H1 (cell line): ENCODE results near the gene FAM72A. TPM values are rescaled to one million over a fixed set of nuclear protein-coding genes. Genes with fewer than 3 reads are reported as not detected.
"Not testable (repeated sequence)": the region's sequence is repeated elsewhere in the genome, so short reads cannot be mapped to it uniquely, and the experiment has no call there.

Experiments used
- CTCF ChIA-PET: fragments of 300-600 bp; sonication (Branson Sonifier 250); formaldehyde crosslinking; loops from one replicate; lab custom pipeline; 2021; ENCODE audit not compliant: partially characterized antibody; lab: Charles Lee
- POLR2A ChIA-PET: fragments of 300-600 bp; sonication (Branson Sonifier 250); formaldehyde crosslinking; loops from one replicate; lab custom pipeline; 2021; ENCODE audit warnings: inconsistent platforms; ENCODE audit not compliant: partially characterized antibody; lab: Charles Lee
- DNase-seq, 2 experiments: peaks; one replicate each; pipeline versions ENCODE4 v3.0.0 to v3.0.0-alpha.2; 2010 to 2022; ENCODE audit warnings: low spot score in 2 of 2, low read depth in 1 of 2, mixed read lengths in 1 of 2
- FAIRE-seq: peaks from 2 replicates; lab custom pipeline; 2011; peaks lifted over from hg19 to GRCh38; lab: Jason Lieb, UNC
- H2AFZ ChIP-seq: 2 replicates; pipeline ENCODE4 v1.8.1; 2012; ENCODE audit warnings: low read length, inconsistent platforms
- H2AK5ac ChIP-seq: 2 replicates; pipeline ENCODE4 v1.6.1; 2013; ENCODE audit warnings: low read depth, low read length
- H2BK120ac ChIP-seq: replicated peaks from 2 replicates; pipeline ENCODE3; 2013; ENCODE audit warnings: low read depth, low read length, inconsistent platforms
- H2BK12ac ChIP-seq: 2 replicates; pipeline ENCODE4 v1.6.1; 2013; ENCODE audit warnings: low read depth, low read length
- H2BK15ac ChIP-seq: 2 replicates; pipeline ENCODE4 v1.6.1; 2013; ENCODE audit warnings: low read length
- H2BK20ac ChIP-seq: 2 replicates; pipeline ENCODE4 v1.6.1; 2013; ENCODE audit warnings: low read length
- H2BK5ac ChIP-seq: 2 replicates; pipeline ENCODE4 v1.6.1; 2013; ENCODE audit warnings: low read depth, low read length
- H3K14ac ChIP-seq: 2 replicates; pipeline ENCODE4 v1.6.1; 2013; ENCODE audit warnings: inconsistent platforms; ENCODE audit not compliant: insufficient read length
- H3K18ac ChIP-seq: 2 replicates; pipeline ENCODE4 v1.6.1; 2013; ENCODE audit warnings: low read length; ENCODE audit errors: extremely low read depth
- H3K23ac ChIP-seq: 2 replicates; pipeline ENCODE4 v1.6.1; 2013; ENCODE audit warnings: inconsistent platforms; ENCODE audit not compliant: insufficient read length
- H3K23me2 ChIP-seq: 2 replicates; pipeline ENCODE4 v1.6.1; 2013; ENCODE audit warnings: low read depth, low read length
- H3K27ac ChIP-seq: 2 replicates; pipeline ENCODE4 v1.6.1; 2011; ENCODE audit warnings: low read depth, low read length, inconsistent platforms
- H3K27me3 ChIP-seq, 4 experiments: replicated peaks in 1 of 4; 1 replicate in 1 of 4; 2 replicates in 3 of 4; pipeline versions ENCODE4 v1.6.1 to v1.8.1; 2011 to 2013; ENCODE audit warnings: low read length in 3 of 4, mild to moderate bottlenecking in 3 of 4, inconsistent platforms in 2 of 4, mixed read lengths in 2 of 4, moderate library complexity in 1 of 4; ENCODE audit not compliant: control insufficient read depth in 3 of 4, insufficient read depth in 3 of 4; ENCODE audit errors: extremely low read depth in 1 of 4
- H3K36me3 ChIP-seq, 4 experiments: 2 replicates each; pipeline versions ENCODE4 v1.6.1 to v1.8.1; 2011 to 2013; ENCODE audit warnings: mild to moderate bottlenecking in 4 of 4, low read length in 3 of 4, moderate library complexity in 2 of 4, control low read depth in 1 of 4, inconsistent platforms in 1 of 4; ENCODE audit not compliant: insufficient read depth in 4 of 4, control insufficient read depth in 2 of 4
- H3K4ac ChIP-seq: replicated peaks from 2 replicates; pipeline ENCODE3; 2013; ENCODE audit warnings: low read length, low read depth, mixed read lengths, inconsistent platforms; ENCODE audit not compliant: insufficient read length
- H3K4me1 ChIP-seq, 4 experiments: replicated peaks in 1 of 4; 1 replicate in 1 of 4; 2 replicates in 3 of 4; pipeline versions ENCODE4 v1.6.1 to v1.8.1; 2011 to 2013; ENCODE audit warnings: low read length in 3 of 4, inconsistent platforms in 2 of 4, mixed read lengths in 1 of 4; ENCODE audit not compliant: insufficient read depth in 4 of 4, control insufficient read depth in 3 of 4
- H3K4me2 ChIP-seq, 2 experiments: 2 replicates each; pipeline versions ENCODE4 v1.6.1 to v1.8.1; 2011 to 2013; ENCODE audit warnings: low read depth in 2 of 2, low read length in 2 of 2, control low read depth in 1 of 2, inconsistent platforms in 1 of 2, mild to moderate bottlenecking in 1 of 2; ENCODE audit not compliant: insufficient read depth in 1 of 2
- H3K4me3 ChIP-seq, 4 experiments: fragments of 200-600, 300-600 bp in 1 of 4; sonication (generic), shearing (Covaris generic), sonication (Bioruptor Twin) in 1 of 4; 2 replicates each; pipeline versions ENCODE4 v1.5.1 to v1.8.1; 2011 to 2016; ENCODE audit warnings: low read length in 4 of 4, low read depth in 3 of 4, control low read depth in 2 of 4, inconsistent platforms in 2 of 4, mild to moderate bottlenecking in 2 of 4, mixed read lengths in 1 of 4, moderate library complexity in 1 of 4; ENCODE audit not compliant: insufficient read depth in 2 of 4; ENCODE audit errors: extremely low read depth in 1 of 4
- H3K56ac ChIP-seq: replicated peaks from 2 replicates; pipeline ENCODE3; 2013; ENCODE audit warnings: low read depth, mild to moderate bottlenecking, mixed read lengths, low read length, inconsistent platforms; ENCODE audit not compliant: insufficient read length
- H3K79me1 ChIP-seq: 2 replicates; pipeline ENCODE4 v1.6.1; 2013; ENCODE audit warnings: low read depth, low read length, control low read depth
- H3K79me2 ChIP-seq, 2 experiments: 2 replicates each; pipeline versions ENCODE4 v1.6.1 to v1.8.1; 2012 to 2013; ENCODE audit warnings: low read length in 2 of 2, mild to moderate bottlenecking in 2 of 2, inconsistent platforms in 1 of 2; ENCODE audit not compliant: insufficient read depth in 2 of 2, control insufficient read depth in 1 of 2
- H3K9ac ChIP-seq, 4 experiments: replicated peaks in 1 of 4; 1 replicate in 1 of 4; 2 replicates in 3 of 4; pipeline versions ENCODE4 v1.6.1 to v1.8.1; 2011 to 2013; ENCODE audit warnings: low read depth in 3 of 4, low read length in 3 of 4, control low read depth in 2 of 4, mild to moderate bottlenecking in 2 of 4, moderate library complexity in 2 of 4, inconsistent platforms in 1 of 4; ENCODE audit errors: extremely low read depth in 1 of 4
- H3K9me3 ChIP-seq, 2 experiments: 2 replicates each; pipeline versions ENCODE4 v1.6.1 to v1.8.1; 2012 to 2013; ENCODE audit warnings: mild to moderate bottlenecking in 2 of 2, moderate library complexity in 2 of 2, control low read depth in 1 of 2, inconsistent platforms in 1 of 2, low read depth in 1 of 2, low read length in 1 of 2, mixed read lengths in 1 of 2; ENCODE audit not compliant: insufficient read depth in 2 of 2
- H4K20me1 ChIP-seq, 2 experiments: replicated peaks in 1 of 2; 2 replicates each; pipeline versions ENCODE3 to v1.8.1; 2011 to 2013; ENCODE audit warnings: inconsistent platforms in 2 of 2, low read length in 2 of 2, mild to moderate bottlenecking in 1 of 2; ENCODE audit not compliant: insufficient read depth in 2 of 2, control insufficient read depth in 1 of 2
- H4K5ac ChIP-seq: 2 replicates; pipeline ENCODE4 v1.6.1; 2013; ENCODE audit warnings: low read length, low read depth, mixed read lengths, inconsistent platforms; ENCODE audit not compliant: insufficient read length
- H4K8ac ChIP-seq: 2 replicates; pipeline ENCODE4 v1.8.0; 2013; ENCODE audit warnings: mild to moderate bottlenecking, moderate library complexity, low read length, inconsistent platforms; ENCODE audit not compliant: insufficient read depth; ENCODE audit errors: extremely low read depth
- H4K91ac ChIP-seq: replicated peaks from 2 replicates; pipeline ENCODE3; 2013; ENCODE audit warnings: low read length, mixed read lengths, inconsistent platforms; ENCODE audit not compliant: insufficient read length
- WGBS, 2 experiments: shearing (Covaris generic) in 1 of 2; methylation state at CpG; one replicate each; pipeline versions ENCODE4 v1.1.6 to v1.1.7; 2013 to 2015; ENCODE audit warnings: low lambda C conversion rate in 2 of 2, mixed read lengths in 2 of 2, inconsistent platforms in 1 of 2, low coverage in 1 of 2, missing lambda C conversion rate in 1 of 2; ENCODE audit not compliant: insufficient replicate concordance in 2 of 2, insufficient coverage in 1 of 2, insufficient read length in 1 of 2; ENCODE audit errors: extremely low coverage in 1 of 2, missing lambda C conversion rate in 1 of 2; 5-methylcytosine and 5-hydroxymethylcytosine counted together
- polyA plus RNA-seq, 7 experiments: library from polyadenylated mRNA; depleted of rRNA in 3 of 7; stranded (reverse) in 5 of 7; unstranded in 2 of 7; fragments of >200 nt in 5 of 7; fragments of 200-250 nt in 2 of 7; gene quantifications; 1 replicate in 5 of 7; 2 replicates in 1 of 7; 4 replicates in 1 of 7; pipeline versions ENCODE4 v1.2.1 to v1.2.3, GENCODE V29; 2011 to 2013; ENCODE audit warnings: missing spikeins in 2 of 7, mixed read lengths in 2 of 7
- total RNA-seq: library from RNA; stranded (reverse); fragmentation: NEBNext Ultra II Directional; extraction: Animal tissue kit (Norgen Biotek cat#: 25700); gene quantifications from 2 replicates; pipeline ENCODE4 v1.2.1, GENCODE V29; 2021

FAM72A gene
- total and polyA plus RNA-seq, 2 of the 8 experiments (the other 6 are each of a cell fraction or from before 2014, with no cell fraction given) = 10.7 to 23.0 TPM

- H3K4me1 ChIP-seq, H2BK15ac ChIP-seq, H3K14ac ChIP-seq, CTCF ChIA-PET, H2BK5ac ChIP-seq, H3K18ac ChIP-seq, H2BK20ac ChIP-seq, H3K23me2 ChIP-seq, DNase-seq, H2AK5ac ChIP-seq, H4K91ac ChIP-seq, H3K9ac ChIP-seq, H3K36me3 ChIP-seq, H4K20me1 ChIP-seq, H3K4me2 ChIP-seq, H3K23ac ChIP-seq, FAIRE-seq, H2BK120ac ChIP-seq, POLR2A ChIA-PET, H3K9me3 ChIP-seq, H2BK12ac ChIP-seq, H3K56ac ChIP-seq, H3K4ac ChIP-seq, H4K5ac ChIP-seq, H3K4me3 ChIP-seq, H2AFZ ChIP-seq, H3K79me2 ChIP-seq, H4K8ac ChIP-seq, H3K27me3 ChIP-seq, H3K79me1 ChIP-seq, H3K27ac ChIP-seq: not testable (repeated sequence)
- no CpG with 5 or more reads among the region's 4 CpGs for WGBS, 2 experiments
These were observed 18.9 kb upstream of the FAM72A start for GRCh38 chr1:206221585-206221984.

- FAIRE-seq, H3K4me3 ChIP-seq, H3K4ac ChIP-seq, H3K36me3 ChIP-seq, H3K23ac ChIP-seq, H2BK12ac ChIP-seq, H3K4me2 ChIP-seq, H4K8ac ChIP-seq, H4K20me1 ChIP-seq, H2BK5ac ChIP-seq, H3K27ac ChIP-seq, H4K91ac ChIP-seq, H2BK15ac ChIP-seq, H3K23me2 ChIP-seq, H3K9ac ChIP-seq, H2AK5ac ChIP-seq, H3K9me3 ChIP-seq, H3K79me2 ChIP-seq, H3K27me3 ChIP-seq, H2AFZ ChIP-seq, H2BK20ac ChIP-seq, H2BK120ac ChIP-seq, H3K79me1 ChIP-seq, H3K56ac ChIP-seq, CTCF ChIA-PET, H3K4me1 ChIP-seq, H3K18ac ChIP-seq, H4K5ac ChIP-seq, DNase-seq, H3K14ac ChIP-seq, POLR2A ChIA-PET: not testable (repeated sequence)
- 97% methylated on average over 4 of the region's 4 CpGs; no CpG with 5 or more reads in 1 of the 2 experiments for WGBS, 2 experiments
These were observed 17.8 kb upstream of the FAM72A start for GRCh38 chr1:206220332-206221000.
